ENCODE measurements around the gene RNF112. TPM values are rescaled to one million over a fixed set of nuclear protein-coding genes. Genes with fewer than 3 reads are reported as not detected.

The RNF112 gene
- total and polyA plus RNA-seq, 10 donors, result 1.3 to 7.6 (median 2.5) TPM

GRCh38 chr17:19369107-19369778, 41.8 kb upstream of the RNF112 start:
- intact Hi-C loops (cut with DNase I; ENCODE audit: low total_unique reads), result no loop called here
- no peak for DNase-seq
- H3K27ac ChIP-seq, result peak overlapping the region in 6 of 8 donors; percentile 13 to 84 (median 64)
- no peaks in the 10 kb centered on the region for H3K27me3 ChIP-seq (replicated peaks in 1 of 7)
- TF ChIP-seq POLR2AphosphoS5 (IDR thresholded peaks at IDR 0.05), result no peak
- TF ChIP-seq, protein P1, sequence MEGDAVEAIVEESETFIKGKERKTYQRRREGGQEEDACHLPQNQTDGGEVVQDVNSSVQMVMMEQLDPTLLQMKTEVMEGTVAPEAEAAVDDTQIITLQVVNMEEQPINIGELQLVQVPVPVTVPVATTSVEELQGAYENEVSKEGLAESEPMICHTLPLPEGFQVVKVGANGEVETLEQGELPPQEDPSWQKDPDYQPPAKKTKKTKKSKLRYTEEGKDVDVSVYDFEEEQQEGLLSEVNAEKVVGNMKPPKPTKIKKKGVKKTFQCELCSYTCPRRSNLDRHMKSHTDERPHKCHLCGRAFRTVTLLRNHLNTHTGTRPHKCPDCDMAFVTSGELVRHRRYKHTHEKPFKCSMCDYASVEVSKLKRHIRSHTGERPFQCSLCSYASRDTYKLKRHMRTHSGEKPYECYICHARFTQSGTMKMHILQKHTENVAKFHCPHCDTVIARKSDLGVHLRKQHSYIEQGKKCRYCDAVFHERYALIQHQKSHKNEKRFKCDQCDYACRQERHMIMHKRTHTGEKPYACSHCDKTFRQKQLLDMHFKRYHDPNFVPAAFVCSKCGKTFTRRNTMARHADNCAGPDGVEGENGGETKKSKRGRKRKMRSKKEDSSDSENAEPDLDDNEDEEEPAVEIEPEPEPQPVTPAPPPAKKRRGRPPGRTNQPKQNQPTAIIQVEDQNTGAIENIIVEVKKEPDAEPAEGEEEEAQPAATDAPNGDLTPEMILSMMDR (IDR thresholded peaks at IDR 0.05 in 8 of 11, conservative IDR thresholded peaks at IDR 0.05 in 3 of 11), result no peak
- no peak for TF ChIP-seq POLR2A (IDR thresholded peaks at IDR 0.05)
- WGBS, 5 donors, result 89 to 95% (median 91%) methylated on average over 16 of the region's 16 CpGs
- H3K4me1 ChIP-seq, result peaks cover 20 to 53% (median 39%) of the 10 kb centered on the region in 6 donors
- H3K4me3 ChIP-seq, result no peak overlapping the region
- no peaks in the 10 kb centered on the region for H3K36me3 ChIP-seq
- H3K9me3 ChIP-seq, result no peaks in the 10 kb centered on the region

- DNase-seq, result peak; percentile 82
- peak overlapping the region in 1 of 8 donors; percentile 6 for H3K4me3 ChIP-seq
- WGBS, 5 donors, result 49 to 63% (median 53%) methylated on average over 12 of the region's 12 CpGs
Measured at GRCh38 chr17:19369846-19370492, 41.1 kb upstream of the RNF112 start.

GRCh38 chr17:19370493-19370960, 40.5 kb upstream of the RNF112 start:
- DNase-seq, result peak; percentile 86
- Histone ChIP-seq H3K27ac (peak overlapping the region in 7 of 8 donors; percentile 13 to 84 (median 63)), H3K4me3 (peak overlapping the region in 1 of 8 donors; percentile 6), H3K27me3 (replicated peaks in 1 of 7) (no peaks in the 10 kb centered on the region), H3K4me1 (peaks cover 20 to 53% (median 39%) of the 10 kb centered on the region in 6 donors), H3K9me3 (no peaks in the 10 kb centered on the region), H3K36me3 (no peaks in the 10 kb centered on the region)
- TF ChIP-seq POLR2A (IDR thresholded peaks at IDR 0.05) (no peak), POLR2AphosphoS5 (IDR thresholded peaks at IDR 0.05) (peak; percentile 17 to 60 (median 55))
- WGBS, 5 donors, result 16 to 28% (median 18%) methylated on average over 4 to 7 of the region's 7 CpGs
- intact Hi-C loops (cut with DNase I; ENCODE audit: low total_unique reads), result no loop called here

More at GRCh38 chr17:19369846-19370492, 41.1 kb upstream of the RNF112 start:
- peak overlapping the region in 7 of 8 donors; percentile 13 to 84 (median 63) for H3K27ac ChIP-seq
- H3K4me1 ChIP-seq, result peaks cover 20 to 53% (median 39%) of the 10 kb centered on the region in 6 donors
- no peaks in the 10 kb centered on the region for H3K27me3 ChIP-seq (replicated peaks in 1 of 7)
- peak in 2 of 3 donors; percentile 41 to 78 for TF ChIP-seq POLR2AphosphoS5 (IDR thresholded peaks at IDR 0.05)
- TF ChIP-seq POLR2A (IDR thresholded peaks at IDR 0.05), result no peak
- H3K9me3 ChIP-seq, result no peaks in the 10 kb centered on the region
- intact Hi-C loops (cut with DNase I; ENCODE audit: low total_unique reads), result no loop called here
- no peaks in the 10 kb centered on the region for H3K36me3 ChIP-seq

- TF ChIP-seq, protein P1 (IDR thresholded peaks at IDR 0.05 in 8 of 11, conservative IDR thresholded peaks at IDR 0.05 in 3 of 11), result no peak
- TF ChIP-seq POLR2A (IDR thresholded peaks at IDR 0.05), result no peak
- TF ChIP-seq POLR2AphosphoS5 (IDR thresholded peaks at IDR 0.05), result no peak
- intact Hi-C loops (cut with DNase I; ENCODE audit: low total_unique reads), result no loop called here
- no peaks in the 10 kb centered on the region for H3K36me3 ChIP-seq
- DNase-seq, result no peak
- no peaks in the 10 kb centered on the region for H3K27me3 ChIP-seq (replicated peaks in 1 of 7)
- H3K9me3 ChIP-seq, result no peaks in the 10 kb centered on the region
- H3K4me3 ChIP-seq, result no peak overlapping the region
- peak overlapping the region in 4 of 8 donors; percentile 63 to 84 (median 72) for H3K27ac ChIP-seq
- H3K4me1 ChIP-seq, result peaks cover 20 to 62% (median 39%) of the 10 kb centered on the region in 6 donors
- 57 to 70% (median 65%) methylated on average over 7 of the region's 7 CpGs for WGBS, 5 donors
Measured at GRCh38 chr17:19371259-19372010, 39.6 kb upstream of the RNF112 start.
